Karpas-422 (cell line): ENCODE results near the gene TMEM127. TPM values are rescaled to one million over a fixed set of nuclear protein-coding genes. Genes with fewer than 3 reads are reported as not detected.

ENCODE experiments used
- DNase-seq: peaks from one replicate; pipeline ENCODE4 v3.0.0-alpha.2; 2015
- H2AFZ ChIP-seq: fragments of 200-600 bp; sonication (generic); 2 replicates; pipeline ENCODE4 v1.6.1; 2014; ENCODE audit warnings: antibody characterized with exemption, low read length, mixed read lengths
- H3K27ac ChIP-seq: fragments of 200-600 bp; sonication (generic); 2 replicates; pipeline ENCODE4 v1.5.1; 2014; ENCODE audit warnings: mild to moderate bottlenecking, low read length, moderate library complexity
- H3K27me3 ChIP-seq: fragments of 200-600 bp; sonication (generic); 2 replicates; pipeline ENCODE4 v1.6.1; 2014; ENCODE audit warnings: low read length, mixed read lengths
- H3K36me3 ChIP-seq: fragments of 200-600 bp; sonication (generic); 2 replicates; pipeline ENCODE4 v1.6.1; 2014; ENCODE audit warnings: low read length, mixed read lengths; ENCODE audit not compliant: insufficient read depth
- H3K4me1 ChIP-seq: fragments of 200-600 bp; sonication (generic); 2 replicates; pipeline ENCODE4 v1.6.1; 2014; ENCODE audit warnings: mild to moderate bottlenecking, low read length, mixed read lengths
- H3K4me2 ChIP-seq: fragments of 200-600 bp; sonication (generic); 2 replicates; pipeline ENCODE4 v1.6.1; 2014; ENCODE audit warnings: low read length, low read depth, mild to moderate bottlenecking; ENCODE audit not compliant: poor library complexity, severe bottlenecking
- H3K4me3 ChIP-seq: fragments of 200-600 bp; sonication (generic); 2 replicates; pipeline ENCODE4 v1.5.1; 2014; ENCODE audit warnings: mild to moderate bottlenecking, antibody characterized with exemption, low read length, mixed read lengths
- H3K79me2 ChIP-seq: fragments of 200-600 bp; sonication (generic); 2 replicates; pipeline ENCODE4 v1.6.1; 2014; ENCODE audit warnings: mild to moderate bottlenecking, low read length, mixed read lengths
- H3K9ac ChIP-seq: fragments of 200-600 bp; sonication (generic); 2 replicates; pipeline ENCODE4 v1.6.0; 2014; ENCODE audit warnings: low read length
- H3K9me2 ChIP-seq: fragments of 200-600 bp; sonication (generic), shearing (Covaris generic); replicated peaks from 2 replicates; pipeline ENCODE4 v1.6.0; 2014; ENCODE audit warnings: mild to moderate bottlenecking, low read length, moderate library complexity; ENCODE audit not compliant: insufficient read depth
- H3K9me3 ChIP-seq: fragments of 300-700, 200-600 bp; sonication (generic); 2 replicates; pipeline ENCODE4 v1.6.1; 2014; ENCODE audit warnings: low read length, mixed read lengths
- H4K20me1 ChIP-seq: fragments of 200-600 bp; sonication (generic); 2 replicates; pipeline ENCODE4 v1.6.1; 2014; ENCODE audit warnings: mild to moderate bottlenecking, antibody characterized with exemption, low read length, low read depth; ENCODE audit not compliant: insufficient read depth
- total RNA-seq: library from RNA; depleted of rRNA; stranded (reverse); fragments of >200 nt; shearing (Covaris generic); gene quantifications from 2 replicates; pipeline ENCODE4 v1.2.3, GENCODE V29; 2014; ENCODE audit warnings: low replicate concordance

Gene TMEM127
- total RNA-seq, 1 experiment from 2014 or later, result 17.7 TPM

DNA sequence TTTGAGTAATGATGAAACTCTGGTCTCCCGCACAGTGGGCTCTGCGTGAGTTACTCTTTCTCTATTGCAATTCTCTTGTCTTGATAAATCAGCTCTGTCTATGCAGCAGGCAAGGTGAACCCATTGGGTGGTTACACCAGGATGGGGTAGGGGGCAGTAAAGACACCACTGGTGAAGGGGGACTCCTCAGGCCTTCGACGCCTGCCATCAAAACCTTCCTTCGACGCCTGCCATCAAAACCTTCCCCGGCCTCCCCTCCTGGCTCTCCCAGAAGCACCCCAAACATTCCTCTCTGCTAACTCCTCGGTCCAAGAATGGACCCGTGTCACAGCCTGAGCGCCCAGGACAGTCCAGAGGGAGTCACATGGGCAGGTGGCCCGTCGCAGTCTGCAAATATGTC, 52.4 kb downstream of the TMEM127 start:
- Histone ChIP-seq H2AFZ (no peak overlapping the region), H3K36me3 (no peaks in the 10 kb centered on the region), H3K4me2 (no peak overlapping the region), H3K27me3 (no peaks in the 10 kb centered on the region), H4K20me1 (no peaks in the 10 kb centered on the region), H3K9ac (no peak overlapping the region), H3K9me2 (no peaks in the 10 kb centered on the region), H3K4me3 (no peak overlapping the region), H3K27ac (no peak overlapping the region), H3K79me2 (peaks cover 54% of the 10 kb centered on the region), H3K9me3 (no peaks in the 10 kb centered on the region), H3K4me1 (peaks cover 36% of the 10 kb centered on the region)
- no peak for DNase-seq

DNA sequence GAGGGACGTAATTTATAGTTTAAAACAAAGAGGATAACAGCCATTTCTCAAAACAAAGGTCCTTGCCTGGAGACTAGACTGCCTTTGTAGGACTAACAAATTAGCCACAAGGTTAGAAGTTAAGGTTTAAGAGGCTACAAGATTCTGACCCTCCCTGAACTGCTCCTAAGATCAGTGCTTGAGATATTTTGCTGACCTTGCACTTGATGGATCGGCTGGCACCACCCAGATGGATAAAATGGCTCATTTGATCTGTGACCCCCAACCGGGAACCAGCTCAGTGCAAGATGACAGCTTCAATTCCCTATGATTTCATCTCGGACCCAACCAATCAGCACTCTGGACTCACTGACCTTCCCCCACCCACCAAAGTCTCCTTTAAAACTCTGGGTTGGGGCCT, 53.5 kb downstream of the TMEM127 start:
- no peaks in the 10 kb centered on the region for H3K27me3 ChIP-seq
- H4K20me1 ChIP-seq, result peaks cover 7% of the 10 kb centered on the region
- no peaks in the 10 kb centered on the region for H3K9me2 ChIP-seq
- no peak overlapping the region for H3K9ac ChIP-seq
- peaks cover 65% of the 10 kb centered on the region for H3K79me2 ChIP-seq
- no peaks in the 10 kb centered on the region for H3K9me3 ChIP-seq
- no peak overlapping the region for H3K4me2 ChIP-seq
- DNase-seq, result no peak
- H3K36me3 ChIP-seq, result peaks cover under 1% of the 10 kb centered on the region; the same call in 1 of the 2 replicates
- no peak overlapping the region for H3K4me3 ChIP-seq
- peaks cover 38% of the 10 kb centered on the region for H3K4me1 ChIP-seq
- H3K27ac ChIP-seq, result no peak overlapping the region
- H2AFZ ChIP-seq, result no peak overlapping the region

DNA sequence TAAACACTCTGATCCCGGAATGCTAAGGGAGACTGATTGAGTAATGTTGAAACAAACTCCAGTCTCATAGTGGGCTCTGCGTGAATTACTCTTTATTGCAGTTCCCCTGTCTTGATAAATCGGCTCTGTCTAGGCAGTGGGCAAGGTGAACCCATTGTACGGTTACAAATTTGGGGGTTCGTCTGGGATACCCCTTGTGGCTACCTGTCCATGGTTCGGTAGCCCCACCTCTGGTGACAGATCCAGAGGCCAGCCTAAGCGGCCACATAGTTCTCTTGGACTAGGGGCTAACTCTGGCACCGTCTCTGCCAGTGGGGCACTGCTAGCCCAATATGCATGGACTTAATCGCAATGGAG, 56.1 kb downstream of the TMEM127 start:
- H3K9me2 ChIP-seq, result no peaks in the 10 kb centered on the region
- H3K4me2 ChIP-seq, result peak overlapping the region; percentile 95
- H3K27me3 ChIP-seq, result no peaks in the 10 kb centered on the region
- peak overlapping the region; percentile 95 for H3K9ac ChIP-seq
- no peak for DNase-seq
- peaks cover 17% of the 10 kb centered on the region; the same call in 1 of the 2 replicates for H3K36me3 ChIP-seq
- H4K20me1 ChIP-seq, result peaks cover 30% of the 10 kb centered on the region
- no peaks in the 10 kb centered on the region for H3K9me3 ChIP-seq
- H3K4me1 ChIP-seq, result peaks cover 55% of the 10 kb centered on the region
- H2AFZ ChIP-seq, result no peak overlapping the region
- peak overlapping the region; percentile 82 for H3K4me3 ChIP-seq
- H3K27ac ChIP-seq, result peak overlapping the region; percentile 65; the same call in 1 of the 2 replicates
- peaks cover 84% of the 10 kb centered on the region for H3K79me2 ChIP-seq

DNA sequence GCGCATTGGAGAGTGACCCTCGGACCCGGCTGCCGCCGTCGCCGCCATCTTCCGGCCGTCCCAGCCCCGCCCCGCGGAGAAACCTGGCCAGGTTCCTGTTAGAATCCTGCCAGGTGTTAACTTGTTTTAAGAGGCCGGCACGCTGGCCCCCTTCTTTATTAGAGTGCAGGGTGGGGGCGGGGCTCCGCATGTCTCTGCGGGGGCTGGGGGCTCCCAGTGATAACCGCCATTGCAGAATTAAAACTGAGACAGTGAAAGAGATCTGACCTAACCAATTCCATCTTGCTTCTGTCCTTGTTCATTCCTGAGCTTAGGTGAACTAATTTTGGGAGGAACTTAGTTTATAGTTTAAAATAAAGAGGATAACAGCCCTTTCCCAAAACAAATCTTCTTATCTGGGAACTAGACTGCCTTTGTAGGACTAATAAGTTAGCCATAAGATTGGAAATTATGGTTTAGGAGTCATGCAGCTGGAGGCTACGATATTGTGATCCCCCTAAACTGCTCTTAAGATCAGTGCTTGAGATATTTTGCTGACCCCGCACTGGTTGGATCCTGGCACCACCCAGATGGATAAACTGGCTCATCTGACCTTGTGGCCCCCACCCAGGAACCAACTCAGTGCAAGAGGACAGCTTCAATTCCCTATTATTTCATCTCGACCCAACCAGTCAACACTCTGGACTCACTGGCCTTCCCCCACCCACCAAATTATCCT, 56.6 kb downstream of the TMEM127 start:
- Histone ChIP-seq H3K27ac (peak overlapping the region; percentile 65), H3K79me2 (peaks cover 86% of the 10 kb centered on the region), H3K27me3 (no peaks in the 10 kb centered on the region), H3K36me3 (peaks cover 17% of the 10 kb centered on the region; the same call in 1 of the 2 replicates), H3K9me3 (no peaks in the 10 kb centered on the region), H3K9ac (peak overlapping the region; percentile 95), H4K20me1 (peaks cover 35% of the 10 kb centered on the region), H3K4me1 (peaks cover 61% of the 10 kb centered on the region), H3K4me3 (peak overlapping the region; percentile 82), H3K4me2 (peak overlapping the region; percentile 95), H3K9me2 (no peaks in the 10 kb centered on the region), H2AFZ (0 out of 2 replicates have a peak overlapping the region, but pooled peaks have one; percentile 18)
- DNase-seq, result no peak

DNA sequence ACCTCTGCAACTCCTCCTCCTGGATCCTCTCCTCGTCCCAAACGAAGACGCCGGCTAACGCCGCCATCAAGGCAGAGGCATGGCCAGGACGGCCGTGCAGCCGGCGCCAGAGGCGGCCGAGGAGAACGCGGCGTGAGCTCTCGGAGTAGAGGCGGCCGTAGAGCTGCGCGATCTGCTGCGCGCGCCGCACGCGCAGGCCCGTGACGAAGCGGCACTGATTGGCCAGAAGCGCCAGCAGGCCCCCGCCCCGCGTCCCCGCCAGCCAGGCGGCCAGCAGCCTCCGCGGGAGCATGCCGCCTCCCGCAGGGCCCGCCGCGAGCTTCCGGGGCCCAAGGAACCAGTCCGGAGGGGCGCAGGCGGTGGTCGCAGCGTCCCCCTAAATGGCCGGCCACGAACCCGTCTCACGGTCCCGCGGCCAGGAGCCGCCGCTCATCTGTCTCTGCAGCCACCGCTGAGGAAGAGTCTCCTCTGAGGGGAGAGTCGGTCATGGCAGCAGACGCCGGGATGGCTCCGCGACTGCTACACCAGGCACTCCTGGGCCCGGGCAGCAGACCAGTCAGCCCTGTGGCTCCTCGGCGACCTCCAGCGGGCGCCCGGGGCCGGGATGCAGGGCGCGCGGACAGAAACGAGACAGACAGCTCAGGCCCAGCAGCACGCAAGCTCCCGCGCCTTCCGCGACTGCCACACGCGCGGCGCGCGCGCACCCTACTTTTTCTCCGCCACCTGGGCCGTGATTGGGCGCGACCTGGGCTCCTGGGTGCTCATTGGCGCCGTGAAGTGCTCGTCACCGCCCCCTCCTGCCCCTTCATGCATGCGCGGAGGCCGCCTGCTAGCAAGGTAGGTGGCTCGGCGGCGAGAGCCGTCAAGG, 57.4 kb downstream of the TMEM127 start, which contains the start of gene STARD7:
Gene STARD7 (minus strand): TSS at position 685 of the 868 bp plus-strand sequence. CDS start 393 bp downstream, at position 292.
- peaks cover 42% of the 10 kb centered on the region for H4K20me1 ChIP-seq
- H3K9me3 ChIP-seq, result no peaks in the 10 kb centered on the region
- peak within 1 kb of the TSS; percentile 95 for H3K9ac ChIP-seq
- H2AFZ ChIP-seq, result 0 out of 2 replicates have a peak within 1 kb of the TSS, but pooled peaks have one; percentile 18
- no peaks in the 10 kb centered on the region for H3K9me2 ChIP-seq
- H3K27ac ChIP-seq, result peak within 1 kb of the TSS; percentile 72
- no peaks in the 10 kb centered on the region for H3K27me3 ChIP-seq
- peak within 1 kb of the TSS; percentile 95 for H3K4me2 ChIP-seq
- peaks cover 69% of the 10 kb centered on the region for H3K4me1 ChIP-seq
- peaks cover 92% of the 10 kb centered on the region for H3K79me2 ChIP-seq
- DNase-seq, result peak; percentile 99
- H3K4me3 ChIP-seq, result peak within 1 kb of the TSS; percentile 82
- peaks cover 17% of the 10 kb centered on the region; the same call in 1 of the 2 replicates for H3K36me3 ChIP-seq

DNA sequence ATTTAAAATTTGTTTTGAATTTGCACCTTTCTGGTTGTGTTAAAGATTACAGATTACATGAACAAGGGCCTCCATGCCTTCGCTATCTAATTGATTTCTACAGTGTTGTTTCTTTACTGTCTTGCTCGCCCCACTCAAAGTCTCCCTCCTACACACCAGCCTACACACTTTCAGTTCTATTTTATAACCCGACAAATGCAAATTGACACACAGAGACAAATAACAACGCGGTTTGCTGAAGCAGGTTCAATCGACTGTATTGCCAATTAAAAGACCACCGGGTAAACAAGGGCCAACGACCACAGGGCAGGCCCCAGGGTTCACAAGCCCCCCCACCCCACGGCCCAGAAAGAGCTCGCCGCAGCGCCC, 58.0 kb downstream of the TMEM127 start:
- H3K4me1 ChIP-seq, result peaks cover 75% of the 10 kb centered on the region
- peaks cover 17% of the 10 kb centered on the region; the same call in 1 of the 2 replicates for H3K36me3 ChIP-seq
- peak overlapping the region; percentile 72 for H3K27ac ChIP-seq
- no peaks in the 10 kb centered on the region for H3K27me3 ChIP-seq
- peaks cover 48% of the 10 kb centered on the region for H4K20me1 ChIP-seq
- peaks cover 94% of the 10 kb centered on the region for H3K79me2 ChIP-seq
- DNase-seq, result no peak
- H3K4me3 ChIP-seq, result peak overlapping the region; percentile 82
- peak overlapping the region; percentile 95 for H3K4me2 ChIP-seq
- no peaks in the 10 kb centered on the region for H3K9me3 ChIP-seq
- peak overlapping the region; percentile 95 for H3K9ac ChIP-seq
- no peaks in the 10 kb centered on the region for H3K9me2 ChIP-seq
- no peak overlapping the region for H2AFZ ChIP-seq

DNA sequence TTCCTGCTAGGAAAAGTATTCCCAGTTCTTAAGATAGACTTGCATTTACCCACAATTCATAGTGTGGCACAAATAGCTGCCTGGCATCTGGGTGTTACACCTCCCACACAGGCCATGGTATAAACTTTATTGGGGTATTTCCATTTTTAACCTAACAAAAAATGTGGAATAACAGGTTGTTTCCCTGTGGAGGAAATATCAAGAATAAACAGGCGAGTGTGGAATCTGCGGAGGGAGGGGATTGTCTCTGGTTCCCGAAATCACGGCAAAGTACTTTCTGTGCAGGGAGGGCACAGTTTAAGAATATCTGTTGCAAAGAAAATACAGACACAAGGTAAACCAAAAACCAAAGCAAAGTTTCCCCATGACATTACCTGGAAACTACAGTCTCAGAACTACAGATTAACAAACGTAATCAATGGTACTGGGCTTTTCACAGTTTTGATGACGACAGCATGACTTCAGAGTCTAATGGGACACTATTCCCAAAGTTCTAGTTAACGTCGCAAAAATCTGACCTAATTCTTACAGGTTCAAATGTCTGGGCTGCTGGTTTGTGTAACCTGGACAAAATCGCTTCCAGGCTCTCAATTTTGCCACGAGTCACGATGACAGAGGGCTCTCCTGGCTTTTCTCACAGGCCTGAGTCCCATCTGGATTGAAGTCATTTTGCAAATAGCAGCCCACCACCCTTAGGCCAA, 58.6 kb downstream of the TMEM127 start:
- H3K9me3 ChIP-seq, result no peaks in the 10 kb centered on the region
- H3K4me3 ChIP-seq, result peak overlapping the region; percentile 82
- peak overlapping the region; percentile 95 for H3K4me2 ChIP-seq
- peaks cover 80% of the 10 kb centered on the region for H3K4me1 ChIP-seq
- H3K27ac ChIP-seq, result peak overlapping the region; percentile 72; the same call in 1 of the 2 replicates
- H4K20me1 ChIP-seq, result peaks cover 54% of the 10 kb centered on the region
- H3K36me3 ChIP-seq, result peaks cover 17% of the 10 kb centered on the region; the same call in 1 of the 2 replicates
- peak overlapping the region; percentile 95 for H3K9ac ChIP-seq
- H3K79me2 ChIP-seq, result peaks cover 94% of the 10 kb centered on the region
- DNase-seq, result no peak
- H3K27me3 ChIP-seq, result no peaks in the 10 kb centered on the region
- no peak overlapping the region for H2AFZ ChIP-seq
- H3K9me2 ChIP-seq, result no peaks in the 10 kb centered on the region
